OCI-LY1 (cell line): ENCODE data around the gene THAP4.

Experiments
- H2AFZ ChIP-seq: fragments of 200-600 bp; sonication (generic), shearing (Covaris generic); 2 replicates; pipeline ENCODE4 v1.6.0; 2014; ENCODE audit warnings: antibody characterized with exemption, mild to moderate bottlenecking, low read length
- H3F3A ChIP-seq: fragments of 200-600 bp; sonication (generic), shearing (Covaris generic); 2 replicates; pipeline ENCODE4 v1.6.0; 2014; ENCODE audit warnings: mild to moderate bottlenecking, antibody characterized with exemption, low read length, moderate library complexity; ENCODE audit not compliant: insufficient read depth
- H3K27ac ChIP-seq: fragments of 200-600 bp; sonication (generic); 2 replicates; pipeline ENCODE4 v1.5.1; 2014; ENCODE audit warnings: low read length, mixed run types, mild to moderate bottlenecking, low read depth; ENCODE audit not compliant: poor library complexity, severe bottlenecking
- H3K27me3 ChIP-seq: fragments of 200-600 bp; sonication (generic); 2 replicates; pipeline ENCODE4 v1.6.0; 2014; ENCODE audit warnings: antibody characterized with exemption, mild to moderate bottlenecking, low read length, moderate library complexity; ENCODE audit not compliant: insufficient read depth
- H3K36me3 ChIP-seq: fragments of 200-600 bp; sonication (generic); 2 replicates; pipeline ENCODE4 v1.6.1; 2014; ENCODE audit warnings: mild to moderate bottlenecking, antibody characterized with exemption, low read length, moderate library complexity, mixed read lengths; ENCODE audit not compliant: insufficient read depth
- H3K4me1 ChIP-seq: fragments of 200-600 bp; sonication (generic); 2 replicates; pipeline ENCODE4 v1.5.1; 2014; ENCODE audit warnings: mild to moderate bottlenecking, low read length, moderate library complexity; ENCODE audit not compliant: insufficient read depth, severe bottlenecking
- H3K4me2 ChIP-seq: fragments of 200-600 bp; sonication (generic), shearing (Covaris generic); 2 replicates; pipeline ENCODE4 v1.6.1; 2014; ENCODE audit warnings: low read length
- H3K4me3 ChIP-seq: fragments of 200-600 bp; sonication (generic); 2 replicates; pipeline ENCODE4 v1.5.1; 2014; ENCODE audit warnings: low read length, low read depth, mild to moderate bottlenecking, mixed read lengths; ENCODE audit not compliant: poor library complexity, severe bottlenecking
- H3K79me2 ChIP-seq: fragments of 200-600 bp; shearing (Covaris generic); 2 replicates; pipeline ENCODE4 v1.6.1; 2016; ENCODE audit warnings: mixed run types, low read length, mixed read lengths; ENCODE audit not compliant: insufficient read depth
- H3K9ac ChIP-seq: fragments of 200-600 bp; sonication (generic), shearing (Covaris generic); 2 replicates; pipeline ENCODE4 v1.6.1; 2014; ENCODE audit warnings: mild to moderate bottlenecking, low read length, mixed read lengths
- H3K9me2 ChIP-seq: fragments of 200-600 bp; sonication (generic), shearing (Covaris generic); 2 replicates; pipeline ENCODE4 v1.6.1; 2014; ENCODE audit warnings: low read depth, mild to moderate bottlenecking, low read length, mixed read lengths
- H3K9me3 ChIP-seq: fragments of 200-600 bp; shearing (Covaris generic); 2 replicates; pipeline ENCODE4 v1.6.1; 2014; ENCODE audit warnings: low read length, mixed read lengths
- H4K20me1 ChIP-seq: fragments of 200-600 bp; sonication (generic), shearing (Covaris generic); 2 replicates; pipeline ENCODE4 v1.6.0; 2016; ENCODE audit warnings: mild to moderate bottlenecking, low read length; ENCODE audit not compliant: insufficient read depth
- CTCF ChIP-seq: fragments of 200-600 bp; sonication (generic), shearing (Covaris generic); IDR thresholded peaks from 2 replicates; pipeline ENCODE4 v1.5.1; 2017; ENCODE audit warnings: mild to moderate bottlenecking, antibody characterized with exemption, low read length, moderate library complexity, mixed read lengths
- EZH2 ChIP-seq: fragments of 200-600 bp; sonication (generic), shearing (Covaris generic); IDR thresholded peaks from 2 replicates; pipeline ENCODE4 v1.8.0; 2017; ENCODE audit warnings: borderline replicate concordance, mixed run types, mild to moderate bottlenecking, antibody characterized with exemption, low read length, moderate library complexity, mixed read lengths

The THAP4 gene

GRCh38 chr2:241570961-241571581 is 65.9 kb downstream of the THAP4 start:
- Histone ChIP-seq H3K4me2 (no peak overlapping the region), H2AFZ (no peak overlapping the region), H3K36me3 (no peaks in the 10 kb centered on the region), H3K27ac (no peak overlapping the region), H3K9ac (no peak overlapping the region), H3K4me1 (no peaks in the 10 kb centered on the region), H3K9me3 (no peaks in the 10 kb centered on the region), H4K20me1 (no peaks in the 10 kb centered on the region), H3K9me2 (no peaks in the 10 kb centered on the region), H3K27me3 (no peaks in the 10 kb centered on the region), H3K79me2 (no peaks in the 10 kb centered on the region), H3K4me3 (no peak overlapping the region), H3F3A (no peaks in the 10 kb centered on the region)
- no peak for TF ChIP-seq EZH2
- TF ChIP-seq CTCF = no peak

GRCh38 chr2:241569831-241570281 is 67.1 kb downstream of the THAP4 start:
- Histone ChIP-seq H3K9ac (no peak overlapping the region), H3K27ac (no peak overlapping the region), H3K4me3 (no peak overlapping the region), H2AFZ (no peak overlapping the region), H3K9me2 (no peaks in the 10 kb centered on the region), H3K4me1 (no peaks in the 10 kb centered on the region), H3K79me2 (no peaks in the 10 kb centered on the region), H3K9me3 (no peaks in the 10 kb centered on the region), H4K20me1 (no peaks in the 10 kb centered on the region), H3K36me3 (no peaks in the 10 kb centered on the region), H3K4me2 (no peak overlapping the region), H3K27me3 (no peaks in the 10 kb centered on the region), H3F3A (no peaks in the 10 kb centered on the region)
- TF ChIP-seq CTCF = no peak
- TF ChIP-seq EZH2 = no peak

- Histone ChIP-seq H3K27me3 (no peaks in the 10 kb centered on the region), H3F3A (no peaks in the 10 kb centered on the region), H3K36me3 (no peaks in the 10 kb centered on the region), H3K79me2 (no peaks in the 10 kb centered on the region), H3K9ac (no peak overlapping the region), H3K9me3 (no peaks in the 10 kb centered on the region), H3K4me1 (no peaks in the 10 kb centered on the region), H3K9me2 (no peaks in the 10 kb centered on the region), H3K4me3 (no peak overlapping the region), H2AFZ (no peak overlapping the region), H4K20me1 (no peaks in the 10 kb centered on the region), H3K27ac (no peak overlapping the region), H3K4me2 (no peak overlapping the region)
- no peak for TF ChIP-seq EZH2
- TF ChIP-seq CTCF = no peak
Measured at GRCh38 chr2:241568726-241569125, 68.2 kb downstream of the THAP4 start.
